GM23248 (cell line): Measurements from ENCODE around the gene TMEM182.

Experiments
- EZH2 ChIP-seq: fragments of 200-600 bp; sonication (generic); IDR thresholded peaks from 2 replicates; pipeline ENCODE4 v1.6.1; 2018; ENCODE audit warnings: antibody characterized with exemption, mild to moderate bottlenecking; ENCODE audit not compliant: insufficient read depth, poor library complexity, severe bottlenecking
- EZH2phosphoT487 ChIP-seq: fragments of 200-600 bp; sonication (generic); IDR thresholded peaks from 2 replicates; pipeline ENCODE4 v1.6.1; 2018; ENCODE audit warnings: antibody characterized with exemption, moderate library complexity, mild to moderate bottlenecking, low read depth; ENCODE audit not compliant: insufficient read depth

DNA sequence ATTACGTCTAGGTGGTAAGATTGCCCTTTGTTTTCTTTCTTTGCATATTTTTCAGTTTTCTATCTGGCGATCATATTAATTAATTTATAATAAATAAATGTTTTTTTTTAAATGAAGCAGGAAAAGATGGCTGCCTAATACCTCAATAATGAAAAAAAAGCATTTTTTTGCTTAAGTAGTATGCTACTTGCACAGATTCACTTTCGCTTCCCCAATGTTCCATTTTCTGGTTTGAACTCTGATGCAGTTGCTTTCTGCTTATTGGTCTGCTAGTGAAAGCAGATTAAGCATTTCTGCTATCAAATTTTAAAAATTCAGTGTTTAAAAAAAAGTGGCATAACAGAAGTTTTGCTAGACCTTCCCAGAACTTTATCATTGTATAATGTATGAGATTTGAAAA is 11.9 kb upstream of the TMEM182 start:
- TF ChIP-seq EZH2 (no peak), EZH2phosphoT487 (no peak)
